OCI-M1 (cell line): ENCODE data around the gene MYB.

Source experiments
- DNase-seq: peaks from one replicate; lab custom pipeline; 2025; lab: John Stamatoyannopoulos, UW

The MYB gene

GRCh38 chr6:135189344-135189743 is 8.2 kb downstream of the MYB start:
- DNase-seq = peak; percentile 54

- peak; percentile 98 for DNase-seq
Observed at GRCh38 chr6:135191508-135192255, 10.6 kb downstream of the MYB start.

DNA sequence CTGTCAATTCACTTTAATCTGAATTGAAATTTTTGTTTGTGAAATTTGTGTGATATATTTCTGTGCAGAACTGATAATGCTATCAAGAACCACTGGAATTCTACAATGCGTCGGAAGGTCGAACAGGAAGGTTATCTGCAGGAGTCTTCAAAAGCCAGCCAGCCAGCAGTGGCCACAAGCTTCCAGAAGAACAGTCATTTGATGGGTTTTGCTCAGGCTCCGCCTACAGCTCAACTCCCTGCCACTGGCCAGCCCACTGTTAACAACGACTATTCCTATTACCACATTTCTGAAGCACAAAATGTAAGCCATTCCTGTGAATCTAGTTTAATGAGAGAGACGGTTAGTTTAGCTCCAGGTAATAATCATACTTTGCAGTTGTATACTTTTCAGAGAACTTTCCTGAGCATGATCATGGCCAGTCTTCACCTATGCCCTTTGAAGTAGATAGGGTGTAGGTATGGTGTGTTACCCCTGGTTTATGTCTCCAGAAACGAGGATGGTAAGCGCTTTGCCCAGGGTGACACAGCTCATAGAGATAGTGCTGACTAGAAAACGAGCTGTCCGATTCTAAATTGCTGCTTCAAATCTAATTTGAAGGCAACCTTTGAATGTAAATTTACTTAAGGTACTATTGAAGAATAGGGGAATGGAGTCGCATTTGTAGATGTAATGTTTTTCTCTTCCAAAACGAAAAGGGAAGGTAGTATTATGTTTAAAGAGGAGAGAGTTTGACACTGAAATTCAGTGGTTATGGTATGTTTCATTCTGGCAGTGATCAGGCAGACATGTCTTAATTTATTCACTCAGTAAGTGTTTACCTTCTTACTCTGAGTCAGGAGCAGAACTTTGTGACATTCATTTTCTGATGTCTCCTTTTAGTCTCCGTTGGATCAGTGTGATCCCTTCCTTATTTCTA is 11.4 kb downstream of the MYB start:
- peak; percentile 96 for DNase-seq

- no peak for DNase-seq
Observed at GRCh38 chr6:135193221-135193620, 12.1 kb downstream of the MYB start.

- DNase-seq = peak; percentile 88
Observed at GRCh38 chr6:135195041-135195440, 13.9 kb downstream of the MYB start.

DNA sequence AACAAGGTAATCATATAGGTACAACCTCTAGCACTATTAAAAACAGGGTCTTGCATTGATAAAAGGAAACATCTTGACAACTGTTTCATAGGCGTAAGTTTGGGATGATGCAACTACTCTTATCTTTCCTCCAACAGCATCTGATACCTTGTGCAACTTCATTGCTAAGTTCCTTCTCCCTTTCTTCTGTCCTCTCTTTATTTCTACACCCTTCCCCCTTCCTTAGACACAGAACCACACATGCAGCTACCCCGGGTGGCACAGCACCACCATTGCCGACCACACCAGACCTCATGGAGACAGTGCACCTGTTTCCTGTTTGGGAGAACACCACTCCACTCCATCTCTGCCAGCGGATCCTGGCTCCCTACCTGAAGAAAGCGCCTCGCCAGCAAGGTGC is 14.4 kb downstream of the MYB start:
- DNase-seq = peak; percentile 92

DNA sequence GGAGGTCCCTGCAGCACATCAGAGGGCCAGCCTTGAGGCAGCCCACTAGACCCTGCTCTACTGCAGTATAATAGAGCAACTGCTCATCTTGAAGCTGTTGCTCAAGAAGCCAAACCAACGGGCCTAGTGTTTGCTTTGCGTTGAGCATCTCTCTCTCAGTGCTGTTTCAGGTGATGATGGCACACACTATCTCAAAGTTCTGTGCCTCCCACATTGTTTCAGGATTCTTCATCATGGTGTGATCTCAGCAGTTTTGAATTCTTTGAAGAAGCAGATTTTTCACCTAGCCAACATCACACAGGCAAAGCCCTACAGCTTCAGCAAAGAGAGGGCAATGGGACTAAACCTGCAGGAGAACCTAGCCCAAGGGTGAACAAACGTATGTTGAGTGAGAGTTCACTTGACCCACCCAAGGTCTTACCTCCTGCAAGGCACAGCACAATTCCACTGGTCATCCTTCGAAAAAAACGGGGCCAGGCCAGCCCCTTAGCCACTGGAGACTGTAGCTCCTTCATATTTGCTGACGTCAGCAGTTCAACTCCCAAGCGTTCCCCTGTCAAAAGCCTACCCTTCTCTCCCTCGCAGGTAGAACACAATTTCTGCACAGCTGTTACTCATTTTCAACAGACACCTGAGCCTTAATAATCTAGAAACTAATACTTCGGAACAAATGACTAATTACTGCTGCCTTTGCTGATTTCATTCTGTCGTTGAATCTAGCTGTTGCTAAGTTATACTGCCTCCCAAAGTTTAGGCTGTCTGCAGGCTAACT is 15.8 kb downstream of the MYB start:
- no peak for DNase-seq

GRCh38 chr6:135202836-135203235 is 21.7 kb downstream of the MYB start:
- no peak for DNase-seq

- no peak for DNase-seq
Observed at GRCh38 chr6:135204951-135205350, 23.8 kb downstream of the MYB start.

- DNase-seq = peak; percentile 44
Observed at GRCh38 chr6:135209803-135210202, 28.7 kb downstream of the MYB start.

- DNase-seq = no peak
Observed at GRCh38 chr6:135210632-135211305, 29.7 kb downstream of the MYB start.

DNA sequence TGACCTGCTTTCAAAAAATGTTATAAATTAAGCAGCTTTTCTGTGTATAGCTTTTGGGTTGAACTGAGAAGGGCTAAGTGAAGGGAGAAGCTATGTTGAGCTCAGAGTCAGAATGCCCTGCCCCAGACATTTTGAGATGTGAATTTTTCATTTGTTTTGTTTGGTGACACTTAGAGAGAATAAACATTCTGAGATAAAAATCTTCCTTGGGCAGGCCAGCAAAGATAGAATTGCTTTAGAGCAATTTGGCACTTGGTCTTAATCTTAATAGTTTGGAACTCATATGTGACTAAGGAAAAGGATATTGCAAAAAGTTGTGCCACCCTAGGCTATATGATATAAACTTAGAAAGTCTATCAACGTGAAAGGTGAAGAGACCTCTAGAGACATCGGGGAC is 30.2 kb downstream of the MYB start:
- DNase-seq = no peak

GRCh38 chr6:135212020-135212806 is 31.1 kb downstream of the MYB start:
- no peak for DNase-seq

DNA sequence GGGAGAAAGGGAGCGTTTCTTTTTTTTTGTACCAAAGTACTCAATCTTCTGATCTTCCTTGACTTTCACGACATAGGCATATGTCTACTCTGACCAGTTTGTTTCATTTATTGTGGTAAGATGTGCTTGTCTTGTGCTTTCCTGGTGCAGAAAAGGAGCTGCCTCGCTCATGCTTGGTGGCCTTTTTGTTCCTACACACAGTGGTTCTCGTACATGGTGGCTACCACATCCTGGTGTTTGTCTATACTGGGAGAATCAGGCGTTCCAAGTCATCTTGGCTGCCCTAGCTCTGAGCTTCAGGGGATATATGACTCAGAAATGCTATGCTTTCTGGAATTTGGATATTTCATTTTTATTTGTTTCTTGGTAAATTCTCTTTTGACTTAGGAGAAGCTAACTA is 31.8 kb downstream of the MYB start:
- no peak for DNase-seq

GRCh38 chr6:135213616-135214015 is 32.5 kb downstream of the MYB start:
- no peak for DNase-seq

GRCh38 chr6:135215160-135215559 is 34.1 kb downstream of the MYB start:
- no peak for DNase-seq

- no peak for DNase-seq
Observed at GRCh38 chr6:135215563-135215962, 34.5 kb downstream of the MYB start.

GRCh38 chr6:135217663-135218062 is 36.6 kb downstream of the MYB start:
- DNase-seq = no peak

DNA sequence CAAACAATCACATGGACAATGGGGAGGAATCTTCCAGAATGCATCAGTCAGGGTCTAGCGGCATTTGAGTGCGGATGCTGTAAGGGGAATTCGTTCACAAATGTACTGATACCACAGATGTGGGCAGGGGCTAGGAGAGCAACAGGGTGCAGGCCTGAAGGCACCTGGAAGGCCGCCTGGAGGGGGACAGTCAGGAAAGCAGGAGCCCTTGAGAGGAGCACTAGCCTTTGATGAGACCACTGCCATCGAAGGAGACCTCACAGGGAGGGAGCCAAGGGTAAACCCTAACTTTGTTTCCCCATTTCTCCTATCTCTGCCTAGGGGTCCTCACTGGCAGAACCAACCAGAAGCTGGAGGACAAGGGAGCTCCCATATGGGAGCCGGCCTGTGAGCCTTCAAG is 38.2 kb downstream of the MYB start:
- no peak for DNase-seq

- DNase-seq = no peak
Observed at GRCh38 chr6:135221042-135221441, 39.9 kb downstream of the MYB start.

- DNase-seq = no peak
Observed at GRCh38 chr6:135221505-135221904, 40.4 kb downstream of the MYB start.
